ENCODE results near the gene TOR1AIP1. TPM values are rescaled to one million over a fixed set of nuclear protein-coding genes. Genes with fewer than 3 reads are reported as not detected.

Gene TOR1AIP1
- total RNA-seq, 1 donor from 2014 or later, result 43.0 TPM

- no peak for DNase-seq (ENCODE audit: low read depth)
- Histone ChIP-seq H3K27me3 (ENCODE audit: control insufficient read depth, insufficient read depth, low read length) (no peaks in the 10 kb centered on the region), H3K36me3 (ENCODE audit: control insufficient read depth, insufficient read depth, low read length) (no peaks in the 10 kb centered on the region), H3K4me3 (ENCODE audit: low read depth, low read length) (no peak overlapping the region)
- TF ChIP-seq CTCF (IDR thresholded peaks at IDR 0.05; ENCODE audit: insufficient read depth, low read length, poor library complexity, severe bottlenecking), result no peak
Observed at GRCh38 chr1:179951383-179952144, 69.5 kb downstream of the TOR1AIP1 start.

- no peaks in the 10 kb centered on the region for H3K27me3 ChIP-seq (ENCODE audit: control insufficient read depth, insufficient read depth, low read length)
- no peak overlapping the region for H3K4me3 ChIP-seq (ENCODE audit: low read depth, low read length)
- DNase-seq (ENCODE audit: low read depth), result no peak
- H3K36me3 ChIP-seq (ENCODE audit: control insufficient read depth, insufficient read depth, low read length), result no peaks in the 10 kb centered on the region
- TF ChIP-seq CTCF (IDR thresholded peaks at IDR 0.05; ENCODE audit: insufficient read depth, low read length, poor library complexity, severe bottlenecking), result no peak
Observed at GRCh38 chr1:179952186-179952585, 70.1 kb downstream of the TOR1AIP1 start.

- Histone ChIP-seq H3K36me3 (ENCODE audit: control insufficient read depth, insufficient read depth, low read length) (no peaks in the 10 kb centered on the region), H3K4me3 (ENCODE audit: low read depth, low read length) (peak overlapping the region; percentile 100), H3K27me3 (ENCODE audit: control insufficient read depth, insufficient read depth, low read length) (no peaks in the 10 kb centered on the region)
- TF ChIP-seq CTCF (IDR thresholded peaks at IDR 0.05; ENCODE audit: insufficient read depth, low read length, poor library complexity, severe bottlenecking), result peak; percentile 32
- no peak for DNase-seq (ENCODE audit: low read depth)
Observed at GRCh38 chr1:179953974-179954492, 71.9 kb downstream of the TOR1AIP1 start.

GRCh38 chr1:179954493-179955286 is 72.6 kb downstream of the TOR1AIP1 start, which contains the start of gene CEP350:
CEP350 (plus strand) TSS chr1:179954810; CDS start chr1:179986182, 31,372 bp downstream.
- no peaks in the 10 kb centered on the region for H3K27me3 ChIP-seq (ENCODE audit: control insufficient read depth, insufficient read depth, low read length)
- no peaks in the 10 kb centered on the region for H3K36me3 ChIP-seq (ENCODE audit: control insufficient read depth, insufficient read depth, low read length)

GRCh38 chr1:179955287-179955680 is 73.2 kb downstream of the TOR1AIP1 start:
- no peak for TF ChIP-seq CTCF (IDR thresholded peaks at IDR 0.05; ENCODE audit: insufficient read depth, low read length, poor library complexity, severe bottlenecking)
- no peaks in the 10 kb centered on the region for H3K27me3 ChIP-seq (ENCODE audit: control insufficient read depth, insufficient read depth, low read length)
- peak overlapping the region; percentile 100 for H3K4me3 ChIP-seq (ENCODE audit: low read depth, low read length)
- no peak for DNase-seq (ENCODE audit: low read depth)
- H3K36me3 ChIP-seq (ENCODE audit: control insufficient read depth, insufficient read depth, low read length), result no peaks in the 10 kb centered on the region

More at GRCh38 chr1:179954493-179955286, 72.6 kb downstream of the TOR1AIP1 start, which contains the start of gene CEP350:
- peak; percentile 96 for DNase-seq (ENCODE audit: low read depth)
- H3K4me3 ChIP-seq (ENCODE audit: low read depth, low read length), result peak within 1 kb of the TSS; percentile 100
- no peak for TF ChIP-seq CTCF (IDR thresholded peaks at IDR 0.05; ENCODE audit: insufficient read depth, low read length, poor library complexity, severe bottlenecking)
